ENCODE results near the gene PRKN. TPM values are rescaled to one million over a fixed set of nuclear protein-coding genes. Genes with fewer than 3 reads are reported as not detected.

The PRKN gene
- total RNA-seq, 4 donors from 2014 or later, result 5.5 to 17.9 (median 6.8) TPM

- no peaks in the 10 kb centered on the region for H3K27me3 ChIP-seq
- no peaks in the 10 kb centered on the region for H3K9me3 ChIP-seq
- no peaks in the 10 kb centered on the region for H3K36me3 ChIP-seq
- H3K4me1 ChIP-seq, result no peaks in the 10 kb centered on the region
- no peak for DNase-seq (ENCODE audit: low spot score in 2 of 2)
- H3K4me3 ChIP-seq, result no peak overlapping the region
- no peak for TF ChIP-seq EP300 (IDR thresholded peaks at IDR 0.05)
- TF ChIP-seq CTCF (IDR thresholded peaks at IDR 0.05), result no peak
- TF ChIP-seq POLR2A (IDR thresholded peaks at IDR 0.05), result no peak
- 62 to 66% methylated on average over 4 of the region's 4 CpGs for WGBS, 2 donors
- no peak overlapping the region for H3K27ac ChIP-seq
Observed at GRCh38 chr6:161963634-161964234, 763.8 kb downstream of the PRKN start.

GRCh38 chr6:161963181-161963580 is 764.4 kb downstream of the PRKN start:
- Histone ChIP-seq H3K36me3 (no peaks in the 10 kb centered on the region), H3K9me3 (no peaks in the 10 kb centered on the region), H3K4me3 (no peak overlapping the region), H3K27ac (no peak overlapping the region), H3K4me1 (no peaks in the 10 kb centered on the region), H3K27me3 (no peaks in the 10 kb centered on the region)
- no peak for TF ChIP-seq CTCF (IDR thresholded peaks at IDR 0.05)
- TF ChIP-seq EP300 (IDR thresholded peaks at IDR 0.05), result no peak
- TF ChIP-seq POLR2A (IDR thresholded peaks at IDR 0.05), result no peak
- DNase-seq (ENCODE audit: low spot score in 2 of 2), result no peak
- 84 to 89% methylated on average over 8 of the region's 8 CpGs for WGBS, 2 donors

- H3K9me3 ChIP-seq, result no peaks in the 10 kb centered on the region
- no peak for DNase-seq (ENCODE audit: low spot score in 2 of 2)
- WGBS, 2 donors, result 74 to 76% methylated on average over 6 of the region's 6 CpGs
- no peak overlapping the region for H3K4me3 ChIP-seq
- no peaks in the 10 kb centered on the region for H3K36me3 ChIP-seq
- no peaks in the 10 kb centered on the region for H3K4me1 ChIP-seq
- H3K27me3 ChIP-seq, result no peaks in the 10 kb centered on the region
- no peak for TF ChIP-seq CTCF (IDR thresholded peaks at IDR 0.05)
- no peak for TF ChIP-seq EP300 (IDR thresholded peaks at IDR 0.05)
- no peak for TF ChIP-seq POLR2A (IDR thresholded peaks at IDR 0.05)
- H3K27ac ChIP-seq, result no peak overlapping the region
Observed at GRCh38 chr6:161961796-161962195, 765.8 kb downstream of the PRKN start.

- no peaks in the 10 kb centered on the region for H3K27me3 ChIP-seq
- DNase-seq (ENCODE audit: low spot score in 2 of 2), result no peak
- no peaks in the 10 kb centered on the region for H3K36me3 ChIP-seq
- H3K9me3 ChIP-seq, result no peaks in the 10 kb centered on the region
- no peaks in the 10 kb centered on the region for H3K4me1 ChIP-seq
- 92 to 95% methylated on average over 8 of the region's 8 CpGs for WGBS, 2 donors
- no peak overlapping the region for H3K4me3 ChIP-seq
- TF ChIP-seq POLR2A (IDR thresholded peaks at IDR 0.05) (no peak), EP300 (IDR thresholded peaks at IDR 0.05) (no peak), CTCF (IDR thresholded peaks at IDR 0.05) (no peak)
- no peak overlapping the region for H3K27ac ChIP-seq
Observed at GRCh38 chr6:161961046-161961445, 766.5 kb downstream of the PRKN start.

- no peak overlapping the region for H3K4me3 ChIP-seq
- no peaks in the 10 kb centered on the region for H3K9me3 ChIP-seq
- DNase-seq (ENCODE audit: low spot score in 2 of 2), result no peak
Observed at GRCh38 chr6:161959072-161959471, 768.5 kb downstream of the PRKN start.

More at GRCh38 chr6:161959072-161959471, 768.5 kb downstream of the PRKN start:
- Histone ChIP-seq H3K36me3 (no peaks in the 10 kb centered on the region), H3K4me1 (peaks cover 0 to 7% (median 0%) of the 10 kb centered on the region in 4 donors), H3K27ac (no peak overlapping the region), H3K27me3 (no peaks in the 10 kb centered on the region)
- TF ChIP-seq POLR2A (IDR thresholded peaks at IDR 0.05), result no peak
- no peak for TF ChIP-seq EP300 (IDR thresholded peaks at IDR 0.05)
- no peak for TF ChIP-seq CTCF (IDR thresholded peaks at IDR 0.05)
- WGBS, 2 donors, result 89 to 92% methylated on average over 12 of the region's 12 CpGs

Data from tibial nerve (tissue), 4 donors.